Stimulated activated CD8-positive, alpha-beta memory T cell treated with anti-CD3 and anti-CD28 coated beads, Interleukin-12 subunit alpha, Interleukin-12 subunit beta, amount 100 ng/mL, for 24 hours (primary cell): ENCODE measurements around the gene IREB2.
"Not testable (repeated sequence)": the region's sequence is repeated elsewhere in the genome, so short reads cannot be mapped to it uniquely, and the experiment has no call there.

Experiments
- DNase-seq: peaks from one replicate; pipeline ENCODE4 v3.0.0-alpha.2; 2020; ENCODE audit errors: extremely low read depth

IREB2 gene, protein sequence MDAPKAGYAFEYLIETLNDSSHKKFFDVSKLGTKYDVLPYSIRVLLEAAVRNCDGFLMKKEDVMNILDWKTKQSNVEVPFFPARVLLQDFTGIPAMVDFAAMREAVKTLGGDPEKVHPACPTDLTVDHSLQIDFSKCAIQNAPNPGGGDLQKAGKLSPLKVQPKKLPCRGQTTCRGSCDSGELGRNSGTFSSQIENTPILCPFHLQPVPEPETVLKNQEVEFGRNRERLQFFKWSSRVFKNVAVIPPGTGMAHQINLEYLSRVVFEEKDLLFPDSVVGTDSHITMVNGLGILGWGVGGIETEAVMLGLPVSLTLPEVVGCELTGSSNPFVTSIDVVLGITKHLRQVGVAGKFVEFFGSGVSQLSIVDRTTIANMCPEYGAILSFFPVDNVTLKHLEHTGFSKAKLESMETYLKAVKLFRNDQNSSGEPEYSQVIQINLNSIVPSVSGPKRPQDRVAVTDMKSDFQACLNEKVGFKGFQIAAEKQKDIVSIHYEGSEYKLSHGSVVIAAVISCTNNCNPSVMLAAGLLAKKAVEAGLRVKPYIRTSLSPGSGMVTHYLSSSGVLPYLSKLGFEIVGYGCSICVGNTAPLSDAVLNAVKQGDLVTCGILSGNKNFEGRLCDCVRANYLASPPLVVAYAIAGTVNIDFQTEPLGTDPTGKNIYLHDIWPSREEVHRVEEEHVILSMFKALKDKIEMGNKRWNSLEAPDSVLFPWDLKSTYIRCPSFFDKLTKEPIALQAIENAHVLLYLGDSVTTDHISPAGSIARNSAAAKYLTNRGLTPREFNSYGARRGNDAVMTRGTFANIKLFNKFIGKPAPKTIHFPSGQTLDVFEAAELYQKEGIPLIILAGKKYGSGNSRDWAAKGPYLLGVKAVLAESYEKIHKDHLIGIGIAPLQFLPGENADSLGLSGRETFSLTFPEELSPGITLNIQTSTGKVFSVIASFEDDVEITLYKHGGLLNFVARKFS

DNA sequence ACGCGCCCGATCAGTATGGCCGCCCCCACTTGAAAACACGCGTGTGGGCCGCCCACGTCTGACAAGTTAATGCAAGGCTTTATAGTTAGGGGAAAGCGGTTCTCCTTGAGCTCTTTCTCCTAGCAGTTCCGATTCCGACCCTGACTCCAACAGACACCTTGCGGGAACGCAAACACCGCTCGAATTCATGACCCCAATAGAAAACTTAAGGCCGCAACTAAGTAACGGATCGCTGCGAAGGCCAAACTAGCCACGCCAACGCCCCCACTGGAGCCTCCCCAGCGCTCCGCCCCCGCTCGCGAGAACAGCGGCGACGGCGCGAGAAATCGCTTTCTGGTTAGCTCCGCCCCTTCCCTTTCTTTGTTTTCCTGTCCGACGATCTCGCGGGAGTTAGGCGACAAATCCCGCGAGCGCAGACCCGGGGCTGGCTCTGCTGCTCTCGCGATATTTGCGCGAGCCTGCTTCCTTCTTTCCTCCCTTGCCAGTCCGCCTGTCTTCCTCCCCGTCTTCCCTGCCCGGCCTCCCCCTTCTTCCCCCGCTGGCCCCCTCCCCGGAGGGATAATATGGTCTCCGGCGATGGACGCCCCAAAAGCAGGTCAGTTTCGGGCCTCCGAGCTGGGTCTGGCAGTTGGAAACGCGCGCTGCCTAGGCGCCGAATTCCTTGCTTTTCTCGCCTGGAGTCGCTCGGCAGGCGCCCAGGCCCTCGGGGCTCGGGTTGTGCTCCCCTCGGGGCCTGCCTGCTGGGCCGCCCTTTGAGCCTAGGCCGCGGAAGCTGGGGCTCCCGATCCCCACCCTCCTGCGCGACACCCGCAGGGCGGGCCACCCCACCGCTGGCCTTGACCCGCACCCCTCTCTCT lies at the start of gene IREB2:
Gene IREB2 (plus strand): TSS at position 455 of the 857 bp plus-strand sequence. CDS start 122 bp downstream, at position 577.
- DNase-seq, result peak; percentile 89

DNA sequence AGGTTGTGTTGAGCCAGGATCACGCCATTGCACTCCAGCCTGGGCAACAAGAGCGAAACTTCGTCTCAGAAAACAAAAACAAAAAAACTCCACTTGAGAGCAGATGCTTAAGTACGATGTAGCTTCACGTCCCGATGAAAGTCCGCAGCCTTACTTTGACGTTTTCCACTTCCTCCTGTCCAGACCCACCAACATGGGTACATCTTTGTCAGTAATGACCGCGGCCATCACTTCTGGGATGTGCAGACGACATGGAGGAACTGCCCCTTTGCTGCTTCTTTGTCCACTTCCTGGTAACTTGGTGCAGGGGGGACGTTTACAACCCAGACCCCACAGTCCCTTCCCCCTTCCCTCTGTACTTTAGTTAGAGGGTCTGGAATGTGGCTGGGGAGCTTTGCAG lies 49.2 kb upstream of the IREB2 start:
- DNase-seq, result no peak

DNA sequence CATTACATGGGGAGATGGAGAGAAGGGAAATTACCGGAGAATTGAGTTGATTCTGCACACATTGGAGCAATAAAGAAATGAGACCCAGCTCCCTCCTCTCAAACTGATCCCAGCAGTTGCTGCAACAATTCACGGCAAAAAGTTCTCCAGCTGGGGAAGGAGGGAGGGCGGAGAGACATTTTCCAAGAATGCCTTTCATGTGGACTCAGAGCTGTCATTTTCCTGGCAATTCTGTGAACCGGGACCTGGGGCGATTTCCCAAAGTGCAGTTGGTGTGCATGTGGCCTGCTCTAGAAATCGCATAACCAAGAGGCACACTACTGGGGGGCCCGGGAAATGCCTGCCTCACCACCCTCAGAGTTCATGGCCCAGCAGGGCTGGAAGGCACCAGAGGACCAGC lies 48.7 kb upstream of the IREB2 start:
- DNase-seq, result no peak

DNA sequence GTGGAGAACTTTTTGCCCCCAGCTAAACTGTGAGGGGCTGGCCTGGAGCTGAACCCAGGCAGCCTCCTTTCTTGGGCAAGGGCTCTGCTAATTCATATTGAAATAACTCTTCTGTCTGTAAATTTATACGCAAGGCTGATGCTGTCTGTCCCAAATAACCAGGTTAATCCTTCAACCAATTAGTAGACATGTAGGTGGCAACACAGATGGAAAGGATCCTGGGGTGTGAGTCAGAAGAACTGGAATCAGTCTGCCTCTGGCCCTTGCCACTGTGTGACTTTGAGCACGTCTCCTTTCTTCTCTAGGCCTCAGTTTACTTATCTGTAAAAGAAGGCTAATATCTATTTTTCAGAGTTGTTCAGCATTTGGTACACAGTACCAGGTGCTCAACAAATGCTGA lies 48.3 kb upstream of the IREB2 start:
- DNase-seq, result no peak

DNA sequence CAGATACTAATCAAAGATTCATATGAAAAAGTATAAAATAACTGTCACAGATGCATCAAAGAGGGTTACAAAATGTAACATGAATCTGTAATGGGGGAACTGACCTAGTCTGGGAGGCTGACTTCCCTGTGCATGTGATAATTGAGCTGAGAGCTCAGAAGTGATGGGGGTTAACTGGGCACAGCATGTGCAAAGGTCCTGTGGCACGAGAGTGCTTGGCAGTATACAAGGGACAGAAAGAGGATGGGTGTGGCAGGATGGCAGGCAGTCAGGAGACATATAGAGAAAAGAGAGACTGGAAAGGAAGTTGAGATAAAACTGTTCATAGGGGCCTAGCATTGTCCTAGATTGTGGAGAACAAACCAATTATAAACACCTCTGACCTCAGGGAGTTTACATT lies 47.8 kb upstream of the IREB2 start:
- DNase-seq, result no peak

DNA sequence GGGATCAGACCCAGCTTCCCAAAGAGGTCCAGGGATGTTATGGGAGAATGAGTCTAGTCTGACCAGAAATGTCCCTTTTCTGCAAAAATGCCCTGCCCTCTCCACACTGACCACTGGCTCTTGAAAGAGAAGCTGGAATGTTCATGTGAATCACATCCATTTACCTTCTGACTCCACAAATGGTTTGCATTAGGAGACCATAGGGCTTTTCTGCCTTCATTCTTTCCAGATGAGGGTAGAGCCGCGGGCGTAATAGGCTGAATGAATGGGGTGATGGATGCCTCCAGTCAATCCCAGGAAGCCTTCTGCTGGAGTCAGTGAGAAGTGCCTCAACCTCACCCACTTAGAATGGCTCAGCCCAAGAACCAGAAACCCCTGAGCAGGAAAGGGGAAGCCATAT lies 47.2 kb upstream of the IREB2 start:
- no peak for DNase-seq

DNA sequence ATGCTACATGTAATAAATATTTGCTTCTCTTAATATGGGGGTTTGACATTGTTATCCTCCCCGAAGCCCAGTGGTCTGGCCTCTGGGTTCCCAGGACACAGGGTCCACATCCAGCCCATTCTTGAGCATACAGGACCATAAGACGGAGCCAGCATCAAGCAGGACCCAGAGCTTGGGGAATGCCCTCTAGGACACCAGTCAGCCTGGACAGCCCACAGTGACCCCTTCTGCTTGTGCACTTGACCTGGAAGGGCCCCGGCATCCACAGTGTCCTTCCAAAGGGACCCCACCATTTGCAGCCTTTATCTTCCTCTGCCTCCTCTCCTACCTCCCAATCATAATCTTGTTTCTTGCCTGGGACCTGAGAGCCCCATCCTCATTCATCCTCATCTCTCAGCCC lies 46.2 kb upstream of the IREB2 start:
- DNase-seq, result no peak

DNA sequence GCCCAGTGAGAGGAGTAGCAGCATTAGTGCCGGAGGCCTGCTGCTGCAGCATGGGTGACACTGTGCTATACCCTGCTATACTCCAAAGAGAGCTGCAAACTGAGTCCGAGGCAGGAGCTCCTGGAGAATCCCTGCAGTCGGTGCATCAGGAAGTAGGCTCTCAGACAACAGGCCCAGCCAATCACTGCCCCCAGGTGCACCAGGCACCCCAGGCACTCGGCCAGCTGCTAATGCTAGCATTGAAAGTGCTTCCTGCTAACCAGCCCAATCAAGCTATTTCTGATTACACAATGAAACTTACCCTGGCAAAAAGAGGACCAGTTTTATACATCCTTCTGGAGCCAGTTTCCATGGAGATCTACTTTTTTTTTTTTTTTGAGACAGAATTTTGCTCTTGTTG lies 45.6 kb upstream of the IREB2 start:
- DNase-seq, result no peak

DNA sequence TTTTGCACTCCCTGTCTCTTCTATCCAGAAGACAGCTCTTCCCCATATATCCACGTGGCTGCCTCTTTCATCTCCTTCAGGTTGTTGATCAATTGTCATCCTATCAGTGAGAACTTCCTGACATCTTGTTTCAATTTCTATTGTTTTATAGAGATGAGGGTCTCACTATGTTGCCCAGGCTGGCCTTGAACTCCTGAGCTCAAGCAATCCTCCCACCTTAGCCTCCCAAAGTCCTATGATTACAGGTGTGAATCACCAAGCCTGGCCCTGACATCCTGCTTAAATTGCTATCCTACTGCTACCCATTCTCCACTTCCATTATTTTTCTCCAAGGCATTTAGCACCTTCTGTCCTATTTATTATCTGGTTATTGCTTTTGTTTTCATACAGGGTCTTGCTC lies 44.9 kb upstream of the IREB2 start:
- no peak for DNase-seq

DNA sequence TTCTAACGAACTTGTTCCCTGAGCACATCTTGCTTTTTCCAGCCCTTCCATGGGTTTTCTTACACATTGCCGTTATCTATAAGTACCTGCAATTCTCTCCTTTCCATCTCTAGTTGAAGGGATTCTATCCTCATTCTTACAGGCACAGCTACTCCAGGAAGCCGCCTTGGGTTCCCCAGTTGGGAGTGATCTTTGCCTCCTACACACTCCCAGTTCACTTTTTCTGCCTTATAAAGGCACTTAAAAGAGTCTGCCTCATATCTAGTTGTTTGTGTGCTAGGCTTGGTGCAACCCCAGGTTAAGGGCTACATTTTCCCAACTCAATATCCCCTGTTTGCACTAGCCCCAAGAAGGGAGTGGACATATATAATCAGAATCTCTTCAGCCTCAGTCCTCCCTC lies 44.0 kb upstream of the IREB2 start:
- DNase-seq, result no peak

DNA sequence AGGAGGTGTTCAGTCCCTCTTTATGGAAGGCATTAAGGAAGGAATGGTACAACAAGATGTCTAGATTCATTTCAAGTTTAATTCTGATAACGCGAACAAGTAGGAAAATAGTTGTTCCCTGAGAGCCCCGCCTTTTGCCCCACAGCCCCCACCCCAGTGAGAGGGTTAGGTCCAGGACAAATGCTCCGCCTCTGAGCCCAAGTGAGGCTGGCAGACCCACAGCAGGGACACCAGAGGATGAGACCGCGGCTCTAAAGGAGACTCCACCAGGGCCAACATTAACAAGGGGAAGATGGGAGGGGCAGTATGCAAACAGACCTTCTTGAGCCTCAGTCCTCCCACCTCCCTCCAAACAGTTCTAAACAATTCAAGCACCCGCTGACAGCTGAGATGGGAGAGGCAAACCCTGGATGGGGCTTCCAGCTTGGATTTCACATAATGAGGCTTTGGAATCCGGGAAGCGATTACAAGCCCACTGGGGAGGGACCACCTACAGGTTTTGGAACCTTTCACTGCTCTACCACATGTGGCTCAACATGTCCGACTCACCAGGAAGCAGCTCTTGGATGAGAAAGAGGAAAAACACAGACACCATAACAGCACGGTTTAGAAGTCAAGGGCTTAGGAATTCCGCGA lies 42.9 kb upstream of the IREB2 start:
- no peak for DNase-seq

DNA sequence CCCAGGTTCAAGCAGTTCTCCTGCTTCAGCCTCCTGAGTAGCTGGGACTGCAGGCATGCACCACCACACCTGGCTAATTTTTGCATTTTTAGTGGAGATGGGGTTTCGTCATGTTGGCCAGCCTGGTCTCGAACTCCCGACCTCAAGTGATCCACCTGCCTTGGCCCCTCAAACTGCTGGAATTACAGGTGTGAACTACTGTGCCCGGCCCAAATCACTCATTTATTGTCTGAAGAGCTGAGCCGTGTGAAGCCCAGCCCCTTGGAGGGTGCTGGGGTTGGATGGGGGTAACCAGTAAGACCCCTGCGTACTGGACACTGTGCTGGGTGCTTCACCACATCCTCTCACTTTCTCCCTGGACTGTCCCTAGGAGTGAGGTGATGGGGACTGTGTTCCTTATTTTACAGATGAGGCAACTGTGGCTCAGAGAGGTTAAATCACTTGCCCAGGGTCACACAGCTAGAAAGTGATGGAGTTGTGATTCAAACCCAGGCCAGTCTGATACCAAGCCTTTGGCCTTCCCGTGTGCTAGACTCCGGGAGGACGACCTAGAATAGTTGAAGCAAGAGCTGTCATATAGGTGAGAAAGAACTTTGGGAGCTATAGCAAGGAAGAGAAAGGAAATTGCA lies 41.7 kb upstream of the IREB2 start:
- DNase-seq, result no peak

DNA sequence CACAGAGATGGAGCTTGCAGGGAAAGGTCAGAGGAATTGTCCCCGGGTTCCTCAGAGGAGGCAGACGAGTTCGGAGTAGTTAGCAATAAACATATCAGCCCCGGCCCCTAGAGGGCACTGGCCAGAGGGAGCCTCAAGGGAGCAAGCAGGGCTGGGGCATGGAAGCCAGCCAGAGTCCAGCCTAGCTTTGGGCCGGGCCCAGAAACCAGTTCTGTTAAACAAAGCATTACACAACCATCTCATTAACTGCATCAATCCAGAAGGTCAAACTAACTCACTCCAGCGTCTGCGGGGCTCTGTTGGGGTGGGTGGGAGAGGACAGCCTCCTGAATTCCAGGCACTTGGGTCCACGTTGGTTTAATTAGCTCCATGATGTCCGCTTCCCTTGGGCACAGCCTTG lies 41.0 kb upstream of the IREB2 start:
- no peak for DNase-seq

DNA sequence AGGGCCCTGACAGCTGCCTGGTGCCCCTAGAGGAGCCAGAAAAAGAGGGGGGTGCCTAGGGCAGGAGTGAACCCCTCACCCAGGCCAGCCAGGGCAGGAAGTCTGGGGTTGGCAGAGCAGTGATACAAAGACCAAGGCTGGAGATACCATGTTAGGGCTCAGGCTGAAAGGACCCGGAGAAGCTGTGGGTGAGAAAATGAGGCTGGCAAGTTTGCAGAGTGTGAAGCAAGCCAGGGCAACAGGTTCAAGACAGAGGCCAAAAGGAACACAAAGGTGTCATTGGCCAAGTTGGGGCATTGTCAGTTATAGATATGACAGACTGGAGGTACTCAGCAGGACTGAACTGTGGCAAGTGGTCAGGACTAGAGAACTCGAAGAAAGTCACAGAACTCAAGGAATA lies 40.6 kb upstream of the IREB2 start:
- no peak for DNase-seq

DNA sequence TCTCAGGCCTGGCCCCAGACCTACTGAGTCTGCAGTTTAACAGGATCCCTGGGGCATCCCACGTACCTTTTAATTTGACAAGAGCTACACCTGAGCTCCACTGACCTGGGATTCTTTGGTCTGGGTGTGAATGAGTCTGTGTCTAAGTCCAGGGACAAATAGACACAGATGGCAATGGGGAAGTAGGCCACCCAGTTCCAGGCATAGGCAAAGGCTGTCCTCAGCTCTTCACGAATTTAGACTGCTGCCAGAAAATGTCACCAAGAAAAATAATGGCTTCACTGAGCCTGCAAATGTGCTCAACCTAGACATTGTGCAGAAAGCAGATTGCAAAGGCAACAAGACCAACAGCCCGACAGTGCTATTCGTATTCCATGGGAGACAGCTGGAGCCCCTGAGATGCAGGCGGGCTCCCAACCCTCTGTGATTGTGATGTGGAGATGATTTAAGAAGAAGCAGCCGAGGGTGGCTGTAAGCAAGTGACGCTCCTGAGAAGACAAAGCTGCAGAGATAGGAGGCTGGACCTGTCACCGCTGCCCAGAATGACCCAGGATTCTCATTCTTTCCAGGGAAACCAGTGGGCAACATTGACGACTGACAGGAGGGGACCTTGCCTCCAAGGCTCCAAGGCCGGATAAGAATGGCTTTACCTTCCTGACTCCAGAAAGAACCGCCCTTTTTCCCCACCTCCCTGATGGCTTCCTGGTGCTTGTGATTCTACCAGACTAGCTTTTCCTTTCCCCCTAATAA lies 39.8 kb upstream of the IREB2 start:
- no peak for DNase-seq

DNA sequence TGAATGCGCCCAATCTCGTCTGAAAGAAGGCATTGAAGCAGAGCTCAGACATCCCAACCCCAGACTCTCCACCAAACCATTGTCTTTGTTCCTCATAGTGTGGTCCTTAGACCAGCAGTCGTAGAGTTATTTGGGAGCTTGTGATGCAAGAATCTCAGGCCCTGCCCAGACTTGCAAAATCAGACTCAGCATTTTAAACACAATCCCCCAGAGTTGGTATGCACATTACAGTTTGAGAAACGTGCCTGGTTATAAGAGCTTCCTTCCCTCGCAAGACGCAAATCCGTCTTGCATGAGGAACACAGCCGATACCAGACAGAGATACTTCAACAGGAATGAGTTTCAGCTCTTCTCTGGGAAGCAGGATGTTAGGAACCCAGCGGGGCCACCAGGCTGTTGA lies 38.9 kb upstream of the IREB2 start:
- no peak for DNase-seq

DNA sequence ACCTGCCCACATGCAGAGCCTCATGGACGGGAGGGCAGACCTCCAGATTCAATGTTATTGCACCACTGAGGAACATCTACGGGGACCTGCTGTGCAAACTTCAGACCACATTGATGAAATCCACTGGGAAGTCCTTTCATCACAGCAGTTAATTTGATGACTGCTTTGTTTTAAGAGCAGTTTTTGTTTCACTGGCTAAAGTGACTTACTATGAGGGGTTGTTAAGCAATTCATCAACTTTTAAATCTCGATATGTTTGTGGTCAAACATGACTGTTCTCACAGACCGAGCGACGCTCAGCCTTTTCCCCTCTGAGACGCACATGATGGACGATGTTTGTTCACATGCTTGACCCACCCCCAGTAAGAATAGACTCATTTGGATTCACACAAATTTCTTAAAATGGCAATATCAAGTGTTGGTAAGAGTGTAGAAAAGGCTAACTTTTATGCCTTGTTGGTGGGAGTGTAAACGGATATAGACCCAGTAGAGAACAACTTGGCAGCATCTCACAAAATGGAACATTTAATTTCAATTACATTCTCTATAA lies 35.9 kb upstream of the IREB2 start:
- DNase-seq, result no peak

DNA sequence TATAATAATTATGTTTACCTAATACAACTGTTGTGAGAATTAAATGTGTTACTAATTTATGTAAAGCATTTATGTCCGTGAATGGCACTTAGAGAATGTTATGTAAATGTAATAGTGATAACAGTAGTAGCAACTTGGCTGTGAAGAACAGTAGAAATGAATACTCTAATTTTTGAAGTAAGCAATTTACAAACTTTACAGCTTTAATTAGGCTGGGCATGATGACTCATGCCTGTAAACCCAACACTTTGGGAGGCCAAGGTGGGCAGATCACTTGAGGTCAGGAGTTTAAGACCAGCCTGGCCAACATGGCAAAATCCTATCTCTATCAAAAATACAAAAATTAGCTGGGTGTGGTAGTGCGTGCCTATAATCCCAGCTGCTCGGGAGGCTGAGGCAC lies 33.9 kb upstream of the IREB2 start:
- DNase-seq, result no peak

DNA sequence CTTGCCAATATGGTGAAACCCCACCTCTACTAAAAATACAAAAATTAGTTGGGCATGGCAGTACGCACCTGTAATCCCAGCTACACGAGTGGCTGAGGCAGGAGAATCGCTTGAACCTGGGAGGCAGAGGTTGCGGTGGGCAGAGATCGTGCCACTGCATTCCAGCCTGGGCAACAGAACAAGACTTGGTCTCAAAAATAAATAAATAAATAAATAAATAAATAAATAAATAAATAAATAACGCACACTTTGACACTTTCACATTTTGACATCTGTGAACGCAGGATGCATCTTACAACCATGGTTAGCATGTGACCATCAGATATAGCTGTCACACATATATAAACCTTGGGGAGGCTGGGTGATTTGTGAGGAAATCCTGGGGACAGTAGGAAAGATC lies 33.2 kb upstream of the IREB2 start:
- DNase-seq, result not testable (repeated sequence)

DNA sequence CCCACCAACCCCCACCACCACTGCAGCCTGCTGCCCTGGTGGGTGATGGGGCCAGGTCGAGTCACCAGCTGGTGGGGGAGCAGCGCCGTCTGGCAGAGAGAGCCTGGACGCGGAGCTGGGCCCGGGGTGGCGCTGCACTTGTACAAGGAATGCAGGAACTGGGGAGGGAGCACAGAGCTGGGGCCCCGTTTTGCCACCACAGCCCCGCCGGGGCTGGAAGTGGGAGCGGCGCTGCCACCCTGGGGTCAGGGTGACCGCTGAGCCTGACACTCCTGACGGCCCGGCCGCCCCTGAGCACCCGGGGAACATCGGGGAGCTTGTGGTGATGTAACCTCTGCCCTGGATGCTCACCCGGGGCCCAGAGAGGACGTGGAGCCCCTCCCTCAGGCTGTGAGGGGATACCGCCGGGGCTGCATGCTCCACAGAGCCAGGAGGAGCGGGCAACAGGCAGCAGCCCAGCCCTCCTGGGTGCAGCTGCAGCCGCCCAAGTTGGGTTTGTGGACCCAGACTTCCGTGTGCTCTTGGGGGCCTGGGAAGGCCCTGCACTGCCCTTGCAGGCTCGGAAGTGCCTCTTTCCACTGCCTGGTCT lies 32.6 kb upstream of the IREB2 start:
- no peak for DNase-seq
